GM18868 (cell line): ENCODE results near the gene GCNT4.

Source experiments
- ATAC-seq: cut with Tn5 transposase; IDR thresholded peaks from one replicate; pipeline ENCODE4 v1.9.1; 2021; ENCODE audit warnings: mild to moderate bottlenecking, moderate library complexity; ENCODE audit not compliant: unreplicated experiment

GCNT4 gene

DNA sequence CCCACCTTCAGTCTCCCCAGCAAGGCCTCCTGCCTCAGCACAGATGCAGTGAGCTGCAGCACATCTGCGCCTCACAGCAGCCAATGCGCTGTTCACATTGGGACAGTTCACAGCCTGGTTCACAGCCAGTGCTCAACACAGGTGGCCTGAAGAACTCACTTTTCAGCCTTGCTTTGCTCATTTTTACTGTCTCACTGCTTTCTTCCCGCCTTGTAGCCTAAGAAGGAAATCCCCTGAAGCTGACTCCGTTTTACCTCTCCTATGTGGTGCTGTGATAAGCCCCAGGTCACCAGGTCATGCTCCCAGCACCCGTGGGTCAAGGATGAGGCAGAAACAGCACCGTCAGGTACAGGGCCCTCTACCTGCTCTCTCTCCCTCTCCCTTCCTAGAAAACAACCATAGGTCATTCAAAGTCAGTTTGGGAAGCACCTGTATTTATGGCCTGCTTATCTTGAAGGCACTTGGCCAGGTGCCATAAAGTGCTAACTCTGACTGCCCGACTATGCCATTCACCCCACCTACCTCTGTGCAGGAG, 1.1 kb downstream of the GCNT4 start:
- no peak for ATAC-seq

DNA sequence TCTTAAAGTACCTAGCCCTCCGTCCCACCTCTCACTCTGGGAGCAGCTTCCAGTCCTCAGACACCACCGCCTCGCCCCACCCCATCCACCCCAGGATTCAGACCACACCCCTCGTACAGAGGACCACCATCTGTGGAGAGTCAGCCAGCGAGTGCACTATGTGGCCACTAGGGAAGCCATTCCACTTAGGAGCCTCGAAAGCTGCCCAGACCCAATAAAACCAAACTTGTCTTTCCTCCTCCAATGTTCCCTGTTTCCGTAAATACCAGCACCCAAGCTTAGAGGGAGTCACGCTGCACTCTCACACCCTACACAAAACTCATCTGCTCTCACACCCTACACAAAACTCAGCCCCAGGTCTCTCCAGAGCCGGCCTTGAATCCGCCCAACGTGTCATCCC, 1.9 kb downstream of the GCNT4 start:
- no peak for ATAC-seq

DNA sequence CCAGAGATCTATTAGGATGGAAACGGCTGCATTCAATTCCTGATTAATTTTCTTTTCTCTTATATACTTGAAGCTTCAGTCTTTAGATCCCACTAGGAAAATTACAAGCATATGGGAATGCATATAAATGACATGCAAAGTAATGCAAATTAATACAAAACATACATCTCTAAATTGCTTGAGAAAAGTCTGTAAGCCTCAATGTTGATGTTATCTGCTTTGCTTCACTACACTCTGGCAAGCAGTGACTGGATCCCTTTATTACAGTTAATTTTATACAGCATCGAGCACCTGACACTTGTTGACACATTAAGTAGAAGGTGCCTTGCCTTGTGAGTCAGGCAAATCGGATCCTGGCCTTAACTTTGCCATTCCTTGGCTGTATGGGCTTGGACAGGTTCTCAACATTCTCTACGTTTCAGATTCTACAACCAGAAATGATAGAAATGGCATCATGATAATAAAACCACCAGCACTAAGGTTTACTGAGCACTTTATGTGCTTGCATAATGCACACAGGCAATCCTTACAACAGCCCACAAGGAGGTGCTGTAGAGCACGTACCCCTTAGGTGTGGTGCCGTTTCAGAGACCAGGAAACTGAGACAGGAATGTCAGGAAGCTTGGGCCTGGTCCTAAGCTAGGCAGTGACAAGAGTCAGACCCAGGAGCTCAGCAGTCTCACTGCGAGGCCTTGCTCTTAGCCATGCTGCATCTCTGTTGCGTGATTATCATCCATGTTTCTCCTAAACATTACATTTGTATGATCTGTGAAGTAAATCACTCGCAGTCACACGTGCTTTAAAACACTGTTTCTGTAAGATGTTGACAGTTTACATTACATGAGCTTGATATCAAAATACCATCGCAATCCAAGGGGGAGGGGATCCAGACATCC, 2.7 kb downstream of the GCNT4 start:
- ATAC-seq, result no peak

DNA sequence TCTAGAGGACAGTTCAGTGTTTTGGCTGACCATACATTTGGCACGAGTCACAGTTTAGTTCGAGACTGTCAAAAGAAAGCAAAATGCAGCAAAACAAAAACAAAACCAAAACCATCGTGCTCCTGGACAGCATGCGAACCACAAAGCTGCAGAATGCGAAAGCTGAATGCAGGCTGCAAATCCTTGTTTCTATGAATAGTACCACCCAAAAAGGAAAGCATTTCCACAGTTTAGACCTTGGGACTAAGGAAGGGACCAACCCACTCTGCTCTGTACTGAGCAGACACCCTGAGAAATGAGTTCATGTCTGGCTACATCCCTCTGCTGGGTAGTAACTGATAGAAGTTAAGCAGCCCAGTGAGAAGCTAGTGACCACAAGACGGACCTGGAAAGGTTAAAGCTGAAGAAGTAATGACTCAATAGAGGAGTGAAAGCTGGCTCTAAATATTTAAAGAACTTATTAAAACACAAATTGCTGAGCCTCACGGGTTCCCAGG, 3.9 kb downstream of the GCNT4 start:
- peak; percentile 30 for ATAC-seq

DNA sequence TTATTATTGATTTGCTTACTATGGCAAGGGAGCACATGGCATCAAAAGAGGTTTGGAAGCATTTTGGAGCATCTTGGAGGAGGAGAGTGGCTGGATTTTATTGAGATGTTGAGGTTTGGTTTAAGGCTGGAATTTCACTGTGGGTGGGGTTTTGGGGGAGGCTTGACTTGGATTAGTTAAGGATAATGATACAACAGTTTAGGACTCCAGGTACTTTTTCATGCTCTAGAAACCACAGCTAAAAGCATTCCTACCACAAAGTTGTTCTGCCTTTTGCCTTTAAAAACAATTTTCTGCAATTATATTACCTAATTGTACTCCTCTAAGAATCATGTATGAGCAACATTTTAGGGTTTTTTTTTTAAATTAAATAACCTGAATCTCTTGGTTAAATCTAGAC, 5.0 kb downstream of the GCNT4 start:
- ATAC-seq, result no peak

DNA sequence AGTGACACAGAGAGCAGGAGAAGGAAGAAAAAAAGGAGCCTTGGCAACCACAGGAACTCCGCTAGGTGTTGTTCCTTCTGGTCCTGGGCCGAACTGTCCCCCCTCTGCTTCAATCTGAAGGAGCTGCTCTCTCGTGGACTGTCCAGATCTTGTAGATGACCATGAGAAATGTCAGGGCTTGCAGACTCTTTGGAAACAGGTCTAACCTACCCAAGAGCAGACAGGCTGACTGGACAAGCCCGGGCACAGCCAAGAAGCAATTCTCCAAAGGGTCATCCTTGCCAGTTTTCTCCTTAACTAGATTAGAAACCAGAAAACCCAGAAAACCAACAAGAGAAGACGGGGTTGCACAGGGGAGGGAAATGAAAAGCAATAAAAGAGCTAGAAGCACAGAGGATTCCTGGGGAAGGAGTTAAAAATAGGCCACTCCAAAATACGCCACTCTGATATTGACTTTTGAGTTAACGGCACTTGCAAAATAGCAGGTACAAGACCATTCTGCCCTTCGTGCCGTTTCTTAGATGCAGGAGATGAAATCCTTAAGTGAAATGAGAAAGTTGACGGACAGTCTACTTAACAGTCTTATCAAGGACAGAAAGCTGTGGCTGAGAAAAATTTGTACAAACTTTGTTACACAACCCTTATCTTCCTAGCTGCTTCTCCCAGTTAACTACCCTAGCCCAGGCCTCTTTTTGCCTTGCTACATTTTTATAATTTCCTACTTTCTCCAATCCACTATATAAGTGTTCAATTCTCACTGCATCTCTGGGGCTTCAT, 5.8 kb downstream of the GCNT4 start:
- no peak for ATAC-seq

DNA sequence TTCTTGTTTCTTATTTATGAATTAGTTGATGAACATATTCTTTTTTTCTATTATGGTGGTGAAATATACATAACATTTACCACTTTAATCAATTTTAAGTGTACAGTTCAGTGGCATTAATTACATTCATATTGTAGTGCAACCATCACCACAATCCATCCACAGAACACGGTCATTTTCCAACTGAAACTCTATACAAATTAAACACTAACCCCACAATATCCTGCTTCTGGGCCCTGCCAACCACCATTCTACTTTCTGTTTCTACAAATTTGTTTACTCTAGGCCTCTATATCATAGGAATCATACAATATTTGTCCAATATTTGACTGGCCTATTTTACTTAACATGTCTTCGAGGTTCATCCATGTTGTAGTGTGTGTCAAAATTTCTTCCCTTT, 7.3 kb downstream of the GCNT4 start:
- no peak for ATAC-seq

DNA sequence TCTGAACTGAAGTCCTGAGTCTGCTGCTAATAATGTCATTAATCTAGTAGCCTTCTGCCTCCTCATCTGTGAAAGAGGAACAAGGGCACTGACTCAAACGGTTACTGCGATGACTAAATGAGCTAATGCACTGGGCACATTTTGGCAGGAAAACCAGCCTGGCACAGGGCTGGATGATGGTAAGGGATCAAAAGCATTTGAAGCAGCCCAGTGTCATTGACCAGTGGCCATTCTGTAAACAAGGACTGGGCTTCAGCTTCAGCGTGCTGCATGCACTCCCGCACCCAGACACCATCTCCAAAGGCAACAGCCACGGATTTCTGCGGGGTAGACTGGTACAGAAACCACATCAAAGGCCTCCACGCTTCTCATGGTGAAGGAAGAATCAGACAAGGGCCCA, 8.0 kb downstream of the GCNT4 start:
- no peak for ATAC-seq

DNA sequence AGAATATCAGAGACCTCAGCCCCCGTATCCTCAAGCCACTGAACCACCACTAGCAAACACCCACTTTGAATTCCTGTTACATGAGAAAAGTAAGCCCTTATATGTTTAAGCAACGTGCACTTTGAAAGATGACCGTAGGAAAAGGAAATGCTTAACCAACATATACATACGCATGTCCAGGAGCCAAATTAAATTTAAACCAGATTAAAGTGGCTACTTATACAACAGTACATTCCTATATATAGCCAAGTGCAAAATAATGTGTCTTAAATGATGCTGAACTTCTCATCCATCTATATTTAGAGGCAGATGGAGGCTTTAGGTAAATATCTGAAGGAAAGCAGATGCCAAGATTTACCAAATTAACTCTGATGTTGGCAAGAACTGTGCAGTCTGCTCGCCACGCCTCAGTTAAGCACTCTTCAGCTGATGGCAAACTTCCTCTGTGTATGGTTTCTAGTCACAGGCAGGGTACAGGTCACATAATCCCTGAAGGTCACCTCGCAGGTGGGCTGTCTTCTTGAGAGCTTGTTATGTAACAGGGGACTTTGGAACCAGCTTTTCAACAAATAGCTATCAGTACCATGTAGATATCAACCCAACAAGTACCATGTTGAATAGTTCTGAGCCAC, 8.6 kb downstream of the GCNT4 start:
- ATAC-seq, result no peak

DNA sequence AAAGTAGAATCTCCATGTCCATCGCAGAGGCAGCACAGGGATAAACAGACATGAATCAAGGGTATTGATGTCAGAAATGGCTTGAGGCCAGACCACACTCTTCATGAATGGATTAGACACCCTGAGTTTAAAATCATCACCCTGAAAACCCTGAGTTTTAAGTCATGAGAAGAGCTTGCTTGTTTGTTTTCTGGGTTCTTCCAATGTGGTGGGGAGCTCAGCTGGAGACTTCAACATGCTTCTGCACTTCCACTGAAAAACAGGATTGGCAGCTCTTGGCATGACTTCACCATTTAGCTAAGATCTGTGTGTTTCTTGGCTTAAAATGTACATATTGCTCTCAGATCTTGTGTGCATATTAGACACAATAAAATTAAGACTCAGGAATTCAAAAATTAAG, 9.8 kb downstream of the GCNT4 start:
- ATAC-seq, result no peak

DNA sequence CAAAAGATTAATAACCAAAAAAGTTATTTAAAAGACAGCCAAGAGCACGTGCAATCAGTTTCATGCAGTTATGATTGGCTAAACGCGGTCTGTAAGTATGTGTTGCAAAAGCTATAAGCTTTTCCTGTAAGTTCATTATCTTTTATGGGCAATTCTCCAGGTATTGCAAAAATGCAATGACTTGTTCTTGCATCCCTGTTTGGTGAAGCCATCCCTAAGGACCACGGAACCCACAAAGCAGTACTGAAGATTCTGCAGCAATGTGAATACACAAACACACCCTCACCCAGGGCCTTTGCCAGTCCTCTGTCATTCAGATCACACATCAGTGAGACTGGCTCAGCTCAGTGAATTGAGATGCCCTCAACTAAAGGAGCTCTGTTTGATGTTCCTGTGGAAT, 11.4 kb downstream of the GCNT4 start:
- ATAC-seq, result no peak

DNA sequence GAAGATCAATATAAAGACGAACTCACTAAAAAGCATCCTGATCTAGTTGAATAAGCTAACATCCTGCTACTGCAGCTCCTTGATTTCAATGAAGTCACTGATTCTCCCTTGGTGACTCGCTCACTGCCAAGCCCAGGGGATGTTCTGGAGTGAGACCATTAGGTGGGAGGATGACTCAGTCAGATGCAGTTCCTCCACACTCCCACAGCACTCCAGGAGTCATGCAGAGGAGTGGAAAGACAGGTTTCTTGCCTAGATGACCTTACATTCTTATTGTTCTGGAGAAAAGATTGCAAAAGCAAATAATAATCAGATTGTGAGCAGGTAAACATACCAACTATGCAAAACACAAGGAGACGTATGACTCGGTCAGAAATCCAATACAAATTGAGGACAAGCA, 15.3 kb downstream of the GCNT4 start:
- no peak for ATAC-seq

DNA sequence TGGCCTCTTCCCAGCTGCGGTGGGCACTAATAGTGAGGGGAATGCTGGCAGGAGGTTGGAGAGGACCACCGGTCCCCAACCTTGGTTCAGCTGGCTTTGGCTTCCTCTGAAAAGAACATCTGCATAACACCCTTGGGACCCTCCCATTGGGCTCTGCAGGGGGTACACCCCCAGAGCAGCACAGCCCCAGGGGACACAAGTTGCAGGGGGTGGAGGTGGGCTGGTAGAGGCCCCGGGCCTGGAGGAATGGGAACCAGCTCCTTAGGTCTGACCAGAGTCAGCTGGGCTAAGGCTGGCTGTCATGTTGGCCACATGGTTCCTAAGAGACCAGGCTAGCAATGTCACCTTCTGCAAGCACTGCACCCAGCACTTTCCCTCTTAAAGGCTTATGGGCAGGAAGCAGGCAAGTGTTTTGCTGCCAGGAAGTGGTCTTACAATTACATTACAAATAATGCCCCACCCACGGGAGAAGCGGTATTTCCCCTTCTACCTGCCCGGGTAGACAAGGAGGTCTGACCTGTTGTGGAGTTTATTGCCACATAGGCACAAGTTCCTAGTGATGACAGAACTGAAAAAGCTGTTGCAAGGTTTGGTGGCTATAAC, 18.1 kb downstream of the GCNT4 start:
- ATAC-seq, result no peak

DNA sequence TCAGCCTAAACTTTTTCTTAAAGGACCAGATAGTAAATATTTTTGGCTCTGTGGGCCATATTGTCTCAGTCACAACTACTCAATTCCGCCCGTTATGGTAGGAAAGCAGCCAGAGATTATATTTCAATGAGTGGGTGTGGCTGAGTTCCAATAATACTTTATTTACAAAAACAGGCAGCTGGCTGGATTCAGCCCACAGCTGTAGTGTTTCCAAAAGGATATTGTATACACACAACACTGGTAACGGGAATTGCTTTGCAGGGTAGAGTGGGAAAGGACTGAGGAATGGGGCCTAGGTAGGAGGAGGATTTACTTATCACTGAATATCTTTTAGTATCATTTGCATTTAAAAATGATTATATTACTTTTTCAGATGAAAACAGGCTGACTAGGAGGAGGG, 21.0 kb downstream of the GCNT4 start:
- no peak for ATAC-seq

DNA sequence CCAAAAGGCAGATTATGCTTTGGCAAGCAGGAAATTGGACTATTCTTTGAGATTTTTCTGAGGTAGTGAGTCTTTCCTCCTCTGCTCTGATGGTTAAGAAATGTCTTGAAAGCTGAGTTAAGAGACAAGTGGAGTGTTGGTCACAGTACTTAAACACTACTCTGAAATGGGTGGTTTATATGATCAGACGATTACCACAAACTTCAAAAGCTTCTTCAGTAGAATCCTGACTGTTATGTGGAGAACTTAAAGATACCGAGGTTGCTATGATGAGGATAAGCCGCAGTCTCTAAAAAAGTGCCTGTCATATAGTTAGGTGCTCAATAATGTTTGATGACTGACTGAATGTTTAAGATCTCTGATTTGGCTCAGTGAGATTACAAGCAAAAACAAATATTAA, 24.3 kb downstream of the GCNT4 start:
- no peak for ATAC-seq

DNA sequence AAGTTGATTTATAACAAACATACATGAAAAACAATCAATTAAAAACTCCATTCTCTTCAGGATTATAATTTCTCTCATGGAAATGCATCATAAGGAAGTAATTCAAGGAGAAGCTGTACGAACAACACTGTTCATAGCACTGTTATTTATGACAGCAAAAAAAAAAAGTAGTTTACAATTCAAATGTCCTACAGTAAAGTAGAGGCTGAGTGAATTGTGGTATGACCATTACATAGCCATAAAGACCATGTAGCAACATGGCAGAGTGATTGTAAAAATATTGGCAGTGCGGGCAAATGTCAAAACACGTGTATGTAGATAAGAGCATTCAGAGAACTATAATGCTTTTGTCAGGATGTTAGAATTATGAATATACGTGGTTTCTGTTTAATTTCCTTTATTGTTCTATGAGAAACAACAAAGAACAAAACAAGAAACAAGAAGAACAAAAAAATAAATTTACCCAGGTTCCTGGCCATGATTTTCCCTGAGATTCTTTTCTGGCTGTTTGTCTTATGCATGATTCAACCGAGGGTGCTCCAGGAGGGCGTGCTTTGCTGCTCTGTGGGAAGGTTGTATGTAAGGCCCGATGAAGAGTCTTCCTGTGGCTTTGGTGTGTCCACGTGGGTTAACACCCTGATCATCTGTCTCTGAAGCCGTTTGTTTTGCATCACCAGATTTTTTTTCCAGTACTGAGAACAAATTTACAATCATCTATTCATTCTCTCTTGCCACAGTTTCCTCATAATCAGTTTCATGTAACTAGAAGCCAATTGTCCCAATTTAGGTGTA, 28.8 kb downstream of the GCNT4 start:
- no peak for ATAC-seq

DNA sequence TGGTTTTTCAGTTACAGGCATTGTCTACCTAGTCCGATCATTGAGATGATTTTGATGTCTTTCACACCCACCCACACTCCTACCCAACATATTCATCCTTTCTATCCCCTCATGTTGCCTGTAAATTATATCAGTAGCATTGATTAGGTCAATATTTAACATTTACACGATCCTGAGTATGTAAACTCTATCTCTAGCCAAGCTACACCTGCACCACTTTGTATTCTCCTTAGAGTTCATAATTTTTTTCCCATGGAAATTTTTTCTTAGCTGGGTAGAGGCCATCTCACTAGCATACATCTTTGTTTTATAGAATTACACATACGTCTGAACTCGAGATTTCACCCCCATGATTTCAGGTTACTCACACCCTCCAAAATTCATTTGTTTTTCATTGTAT, 30.6 kb downstream of the GCNT4 start:
- no peak for ATAC-seq

DNA sequence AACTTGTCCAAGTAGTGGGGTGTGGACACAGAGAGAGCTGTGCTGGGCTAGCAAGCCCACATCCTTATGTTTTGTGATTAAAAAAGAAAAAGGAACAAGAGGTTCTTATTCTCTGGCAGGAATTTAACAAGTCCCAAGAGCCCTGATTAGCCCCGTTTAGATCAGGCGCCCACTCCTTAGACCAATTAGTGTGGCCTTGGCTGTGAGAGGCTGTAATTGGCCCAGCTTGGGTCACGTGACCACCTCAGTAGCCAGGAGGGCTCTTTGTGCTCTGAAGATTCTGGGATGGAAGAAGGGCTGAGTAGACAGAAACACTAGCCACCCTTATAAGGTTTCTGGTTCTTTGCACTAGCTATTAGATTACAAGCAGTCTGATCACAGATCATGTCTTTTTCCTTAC, 31.1 kb downstream of the GCNT4 start:
- ATAC-seq, result no peak

DNA sequence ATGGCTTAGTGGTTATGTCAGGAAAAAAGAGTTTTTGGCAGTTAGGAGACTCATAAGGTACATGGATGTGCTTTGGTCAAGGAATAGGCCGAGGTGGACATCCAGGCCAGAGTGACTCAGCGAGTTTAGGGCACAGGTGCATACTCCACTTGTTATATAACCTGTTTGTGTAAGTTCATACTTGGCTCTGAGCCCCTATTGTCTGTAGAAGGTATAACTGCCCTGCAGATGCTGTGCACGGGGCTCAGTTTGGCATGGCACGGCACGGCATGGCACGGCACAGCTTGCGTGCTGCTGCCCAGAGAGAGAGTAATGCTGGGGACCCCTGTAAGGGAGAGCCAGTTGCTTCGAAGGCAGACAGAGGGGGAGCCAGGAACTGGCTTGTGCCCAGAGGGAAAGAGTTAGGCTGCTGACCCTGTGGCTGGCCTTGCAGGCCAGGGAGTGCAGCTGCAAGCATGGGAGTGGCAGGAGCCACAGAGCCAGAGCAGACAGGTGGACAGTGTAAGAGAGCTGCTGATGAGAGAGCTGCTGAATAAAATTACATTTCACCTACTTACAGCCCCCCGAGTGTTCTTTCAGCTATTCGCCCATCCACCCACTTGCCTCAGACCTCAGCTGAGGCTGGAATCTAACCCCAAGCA, 32.2 kb downstream of the GCNT4 start:
- ATAC-seq, result no peak
